Left lung (tissue), 10 donors: ENCODE data around the gene PIMREG. TPM values are rescaled to one million over a fixed set of nuclear protein-coding genes. Genes with fewer than 3 reads are reported as not detected.

Experiments
- ATAC-seq: fragments of 200-7000 bp; cut with Tn5 transposase; one replicate; pipeline ENCODE4 v1.9.1; 2020; ENCODE audit warnings: moderate library complexity
- DNase-seq, 4 donors: peaks; one replicate each; pipeline ENCODE4 v3.0.0-alpha.2; 2013 to 2020
- H3K27ac ChIP-seq, 2 donors: fragments of 200-600 bp; sonication (generic) in 1 of 2; one replicate each; pipeline versions ENCODE4 v1.5.0 to v1.8.0; 2020 to 2021
- H3K27me3 ChIP-seq, 2 donors: fragments of 200-600 bp; sonication (generic) in 1 of 2; one replicate each; pipeline versions ENCODE4 v1.5.0 to v1.8.0; 2020 to 2021
- H3K36me3 ChIP-seq, 2 donors: fragments of 200-600 bp; sonication (generic) in 1 of 2; one replicate each; pipeline versions ENCODE4 v1.5.0 to v1.8.0; 2020 to 2021
- H3K4me1 ChIP-seq, 2 donors: fragments of 200-600 bp; one replicate each; pipeline ENCODE4 v1.8.0; 2021
- H3K4me3 ChIP-seq, 2 donors: fragments of 200-600 bp; sonication (generic) in 1 of 2; one replicate each; pipeline versions ENCODE4 v1.5.0 to v1.8.0; 2020 to 2021; ENCODE audit warnings: mild to moderate bottlenecking in 1 of 2
- H3K9me3 ChIP-seq, 2 donors: fragments of 200-600 bp; sonication (generic) in 1 of 2; one replicate each; pipeline versions ENCODE4 v1.5.0 to v1.8.0; 2020 to 2021
- intact Hi-C, 2 donors: fragments of 100-400 bp; cut with DNase I; formaldehyde crosslinking; loops; one replicate each; pipeline versions ENCODE4 v1.11.2 to v1.14.2; 2022
- polyA plus RNA-seq, 6 donors: library from polyadenylated mRNA; unstranded; fragments of 120-200 nt; gene quantifications; one replicate each; pipeline ENCODE4 v1.2.1, GENCODE V29; 2013; ENCODE audit not compliant: insufficient read length in 6 of 6
- total RNA-seq, 2 donors: library from RNA; stranded (reverse); fragmentation: NEBNext Ultra II Directional; extraction: Animal tissue kit (Norgen Biotek cat#: 25700); gene quantifications; one replicate each; pipeline ENCODE4 v1.2.1, GENCODE V29; 2021
- TF ChIP-seq, protein P1 (sequence below), 2 donors: fragments of 200-600 bp; sonication (generic) in 1 of 2; IDR thresholded peaks; one replicate each; pipeline versions ENCODE4 v1.5.0 to v1.8.0; 2021; ENCODE audit warnings: antibody characterized with exemption in 2 of 2
- donor health status: DM: no; HTN: yes; CAD: no.
- donor health status: DM: no; HTN: no; CAD: no.

The PIMREG gene
- total and polyA plus RNA-seq, 8 donors = 1.6 to 76.8 (median 21.1) TPM

DNA sequence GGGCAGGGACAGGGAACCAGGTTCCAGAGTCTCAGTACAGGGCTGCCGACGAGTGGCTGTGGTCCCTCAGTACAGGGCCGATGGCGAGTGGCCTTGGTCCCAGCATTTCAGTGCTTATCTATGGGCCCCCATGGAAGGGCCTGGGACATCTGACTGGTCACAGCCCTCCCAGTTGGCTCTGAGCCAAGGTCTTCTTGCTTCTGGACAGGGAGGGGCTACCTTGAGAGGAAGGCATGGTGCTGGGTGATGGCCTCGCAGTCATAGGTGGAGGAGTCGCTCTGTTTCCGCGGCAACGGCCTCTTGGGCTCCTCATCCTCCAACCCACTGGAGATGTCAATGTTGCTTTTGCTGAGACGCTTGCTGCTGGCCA, 32.5 kb downstream of the PIMREG start:
- no peaks in the 10 kb centered on the region for H3K36me3 ChIP-seq
- H3K27me3 ChIP-seq = no peaks in the 10 kb centered on the region
- H3K4me1 ChIP-seq = no peaks in the 10 kb centered on the region
- no peaks in the 10 kb centered on the region for H3K9me3 ChIP-seq
- ATAC-seq (no peak), DNase-seq (no peak)
- intact Hi-C loops = no loop called here
- TF ChIP-seq, protein P1, sequence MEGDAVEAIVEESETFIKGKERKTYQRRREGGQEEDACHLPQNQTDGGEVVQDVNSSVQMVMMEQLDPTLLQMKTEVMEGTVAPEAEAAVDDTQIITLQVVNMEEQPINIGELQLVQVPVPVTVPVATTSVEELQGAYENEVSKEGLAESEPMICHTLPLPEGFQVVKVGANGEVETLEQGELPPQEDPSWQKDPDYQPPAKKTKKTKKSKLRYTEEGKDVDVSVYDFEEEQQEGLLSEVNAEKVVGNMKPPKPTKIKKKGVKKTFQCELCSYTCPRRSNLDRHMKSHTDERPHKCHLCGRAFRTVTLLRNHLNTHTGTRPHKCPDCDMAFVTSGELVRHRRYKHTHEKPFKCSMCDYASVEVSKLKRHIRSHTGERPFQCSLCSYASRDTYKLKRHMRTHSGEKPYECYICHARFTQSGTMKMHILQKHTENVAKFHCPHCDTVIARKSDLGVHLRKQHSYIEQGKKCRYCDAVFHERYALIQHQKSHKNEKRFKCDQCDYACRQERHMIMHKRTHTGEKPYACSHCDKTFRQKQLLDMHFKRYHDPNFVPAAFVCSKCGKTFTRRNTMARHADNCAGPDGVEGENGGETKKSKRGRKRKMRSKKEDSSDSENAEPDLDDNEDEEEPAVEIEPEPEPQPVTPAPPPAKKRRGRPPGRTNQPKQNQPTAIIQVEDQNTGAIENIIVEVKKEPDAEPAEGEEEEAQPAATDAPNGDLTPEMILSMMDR (IDR thresholded peaks at IDR 0.05) = no peak
- no peak overlapping the region for H3K27ac ChIP-seq
- no peak overlapping the region for H3K4me3 ChIP-seq

DNA sequence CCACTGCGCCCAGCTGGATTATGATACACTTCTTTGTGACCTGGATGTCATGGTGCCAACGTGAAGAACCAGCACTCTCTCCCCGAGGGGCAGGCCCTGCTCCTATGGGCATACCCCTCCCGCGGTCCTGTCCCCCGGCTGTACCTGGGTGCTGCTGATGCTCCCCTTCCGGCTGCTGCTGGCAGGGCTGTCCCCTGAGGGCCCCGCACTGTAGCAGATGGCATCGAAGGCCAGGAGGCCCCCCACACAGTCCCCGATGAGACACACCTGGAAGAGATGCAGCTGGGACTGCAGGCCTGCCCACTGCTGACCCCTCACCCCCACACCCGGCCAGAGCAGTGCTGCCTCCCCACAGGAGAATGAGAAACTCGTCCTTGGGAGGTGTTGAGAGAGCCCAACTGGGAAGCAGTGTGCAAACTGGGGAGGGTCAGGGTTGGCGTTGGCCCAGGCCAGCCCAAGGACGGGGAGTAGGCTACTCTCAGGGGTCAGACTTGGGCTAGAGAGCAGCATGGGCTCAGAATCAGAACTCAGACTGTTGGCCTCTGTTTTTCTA, 33.7 kb downstream of the PIMREG start:
- no peaks in the 10 kb centered on the region for H3K36me3 ChIP-seq
- DNase-seq = peak in 1 of 4 donors; percentile 45
- no peak overlapping the region for H3K27ac ChIP-seq
- H3K4me3 ChIP-seq = no peak overlapping the region
- no peaks in the 10 kb centered on the region for H3K4me1 ChIP-seq
- H3K27me3 ChIP-seq = no peaks in the 10 kb centered on the region
- no peaks in the 10 kb centered on the region for H3K9me3 ChIP-seq
- TF ChIP-seq, protein P1 (IDR thresholded peaks at IDR 0.05) = no peak
- intact Hi-C loops = no loop called here
- no peak for ATAC-seq

DNA sequence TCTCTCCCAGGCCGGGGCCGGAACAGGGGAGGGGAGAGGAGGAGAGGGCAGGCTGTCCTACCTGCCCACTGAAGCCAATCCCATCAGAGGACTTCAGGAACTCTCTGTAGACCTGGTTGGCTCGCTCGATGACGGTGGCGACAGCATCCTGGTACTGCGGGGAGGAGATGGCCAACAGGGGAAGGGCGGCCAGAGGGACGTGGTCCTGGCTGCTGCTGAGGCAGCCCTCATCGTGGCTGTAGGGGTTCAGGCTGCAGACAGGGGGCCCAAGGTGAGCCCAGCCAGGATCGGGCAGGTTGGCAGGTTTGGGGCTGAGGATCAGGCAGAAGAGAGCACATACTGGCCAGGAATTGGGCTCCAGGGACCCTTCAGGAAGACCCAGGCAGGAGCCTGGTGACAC, 34.2 kb downstream of the PIMREG start:
- TF ChIP-seq, protein P1 (IDR thresholded peaks at IDR 0.05) = no peak

DNA sequence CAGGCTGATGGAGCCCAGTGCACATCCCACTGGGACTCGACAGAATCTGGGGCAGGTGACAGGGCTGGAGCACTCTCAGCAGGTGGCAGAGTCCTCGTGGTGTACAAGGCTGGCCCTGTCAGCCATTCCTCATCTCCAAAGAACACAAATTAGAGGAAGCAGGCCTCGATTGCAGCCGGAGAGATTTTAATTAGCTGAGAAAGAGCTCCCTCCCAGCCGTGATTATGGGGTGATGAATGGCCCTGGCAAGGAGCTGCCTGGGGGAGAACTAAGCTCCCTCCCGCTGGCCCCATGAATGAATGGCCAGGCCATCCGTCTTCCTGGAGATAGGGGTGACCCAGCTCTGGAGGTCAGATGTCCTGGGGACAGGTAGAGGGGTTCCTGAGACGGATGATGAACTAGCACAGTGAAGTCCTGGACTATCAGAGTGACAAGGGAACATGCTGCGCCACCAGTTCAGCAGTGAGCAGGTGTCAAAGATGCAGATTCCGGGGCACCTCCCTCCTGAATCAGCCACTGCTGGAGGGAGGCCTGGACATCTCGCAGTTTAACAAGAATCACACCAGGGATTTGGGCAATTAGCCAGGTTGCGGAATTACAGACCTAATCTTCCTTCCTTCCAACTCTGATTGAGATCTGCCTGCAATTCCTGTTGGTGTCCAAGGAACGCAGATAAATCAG, 35.5 kb downstream of the PIMREG start:
- H3K36me3 ChIP-seq = no peaks in the 10 kb centered on the region
- intact Hi-C loops = no loop called here
- no peaks in the 10 kb centered on the region for H3K9me3 ChIP-seq
- TF ChIP-seq, protein P1 (IDR thresholded peaks at IDR 0.05) = no peak
- no peaks in the 10 kb centered on the region for H3K4me1 ChIP-seq
- no peak overlapping the region for H3K4me3 ChIP-seq
- no peaks in the 10 kb centered on the region for H3K27me3 ChIP-seq
- H3K27ac ChIP-seq = no peak overlapping the region
- DNase-seq (peak in 1 of 4 donors; percentile 7), ATAC-seq (no peak)

More for the DNA sequence above, 34.2 kb downstream of the PIMREG start:
- ATAC-seq (no peak), DNase-seq (peak in 1 of 4 donors; percentile 58)
- Histone ChIP-seq H3K4me3 (no peak overlapping the region), H3K27ac (no peak overlapping the region), H3K27me3 (no peaks in the 10 kb centered on the region), H3K4me1 (no peaks in the 10 kb centered on the region), H3K9me3 (no peaks in the 10 kb centered on the region), H3K36me3 (no peaks in the 10 kb centered on the region)
- intact Hi-C loops = no loop called here

DNA sequence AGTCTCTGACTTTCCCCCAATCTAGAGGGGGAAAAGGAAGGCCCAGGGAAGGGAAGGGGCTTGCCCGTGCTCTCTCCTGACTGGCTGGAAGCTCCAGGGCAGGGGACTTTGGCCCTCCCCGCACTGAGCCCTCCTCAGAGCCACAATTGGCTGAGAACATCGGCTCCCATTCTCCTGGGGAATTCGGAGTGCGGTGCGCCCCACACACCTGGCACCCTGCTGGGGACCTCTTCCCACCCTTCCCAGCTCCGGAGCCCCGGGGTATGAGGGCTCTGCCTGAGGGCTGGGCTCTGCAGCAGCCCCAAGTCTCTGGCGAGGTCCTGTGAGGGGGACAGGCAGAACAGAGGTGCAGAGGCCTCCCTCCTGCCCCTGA, 36.0 kb downstream of the PIMREG start:
- intact Hi-C loops = no loop called here
- H3K9me3 ChIP-seq = no peaks in the 10 kb centered on the region
- DNase-seq (peak in 1 of 4 donors; percentile 63), ATAC-seq (no peak)
- no peak overlapping the region for H3K4me3 ChIP-seq
- H3K36me3 ChIP-seq = no peaks in the 10 kb centered on the region
- no peak overlapping the region for H3K27ac ChIP-seq
- no peaks in the 10 kb centered on the region for H3K27me3 ChIP-seq
- H3K4me1 ChIP-seq = no peaks in the 10 kb centered on the region
- TF ChIP-seq, protein P1 (IDR thresholded peaks at IDR 0.05) = no peak
